Astrocyte of the spinal cord (primary cell): ENCODE results near the gene ALKBH8.
"Not testable (repeated sequence)": the region's sequence is repeated elsewhere in the genome, so short reads cannot be mapped to it uniquely, and the experiment has no call there.

Source experiments
- DNase-seq: peaks from one replicate; pipeline ENCODE4 v3.0.0; 2011; ENCODE audit warnings: low read depth, low spot score
- H3K4me3 ChIP-seq: 2 replicates; pipeline ENCODE4 v1.5.1; 2011; ENCODE audit warnings: low read depth, mild to moderate bottlenecking, low read length, moderate library complexity
- in situ Hi-C: cut with HindIII; loops from 2 replicates; pipeline ENCODE4 v1.10.0; 2017; ENCODE audit warnings: low sequenced_read_pairs
- TF ChIP-seq, protein P1 (sequence below): IDR thresholded peaks from 2 replicates; pipeline ENCODE4 v1.5.1; 2012; ENCODE audit warnings: low read depth, mild to moderate bottlenecking, low read length, inconsistent platforms

The ALKBH8 gene

GRCh38 chr11:107576497-107577345 is 11.2 kb upstream of the ALKBH8 start:
- TF ChIP-seq, protein P1, sequence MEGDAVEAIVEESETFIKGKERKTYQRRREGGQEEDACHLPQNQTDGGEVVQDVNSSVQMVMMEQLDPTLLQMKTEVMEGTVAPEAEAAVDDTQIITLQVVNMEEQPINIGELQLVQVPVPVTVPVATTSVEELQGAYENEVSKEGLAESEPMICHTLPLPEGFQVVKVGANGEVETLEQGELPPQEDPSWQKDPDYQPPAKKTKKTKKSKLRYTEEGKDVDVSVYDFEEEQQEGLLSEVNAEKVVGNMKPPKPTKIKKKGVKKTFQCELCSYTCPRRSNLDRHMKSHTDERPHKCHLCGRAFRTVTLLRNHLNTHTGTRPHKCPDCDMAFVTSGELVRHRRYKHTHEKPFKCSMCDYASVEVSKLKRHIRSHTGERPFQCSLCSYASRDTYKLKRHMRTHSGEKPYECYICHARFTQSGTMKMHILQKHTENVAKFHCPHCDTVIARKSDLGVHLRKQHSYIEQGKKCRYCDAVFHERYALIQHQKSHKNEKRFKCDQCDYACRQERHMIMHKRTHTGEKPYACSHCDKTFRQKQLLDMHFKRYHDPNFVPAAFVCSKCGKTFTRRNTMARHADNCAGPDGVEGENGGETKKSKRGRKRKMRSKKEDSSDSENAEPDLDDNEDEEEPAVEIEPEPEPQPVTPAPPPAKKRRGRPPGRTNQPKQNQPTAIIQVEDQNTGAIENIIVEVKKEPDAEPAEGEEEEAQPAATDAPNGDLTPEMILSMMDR, result peak; percentile 65
- in situ Hi-C loops, H3K4me3 ChIP-seq: not testable (repeated sequence)
- DNase-seq, result peak; percentile 48

GRCh38 chr11:107573438-107573837 is 7.9 kb upstream of the ALKBH8 start:
- DNase-seq, result no peak
- in situ Hi-C loops, result no loop called here
- TF ChIP-seq, protein P1, result no peak
- H3K4me3 ChIP-seq, result no peak overlapping the region

DNA sequence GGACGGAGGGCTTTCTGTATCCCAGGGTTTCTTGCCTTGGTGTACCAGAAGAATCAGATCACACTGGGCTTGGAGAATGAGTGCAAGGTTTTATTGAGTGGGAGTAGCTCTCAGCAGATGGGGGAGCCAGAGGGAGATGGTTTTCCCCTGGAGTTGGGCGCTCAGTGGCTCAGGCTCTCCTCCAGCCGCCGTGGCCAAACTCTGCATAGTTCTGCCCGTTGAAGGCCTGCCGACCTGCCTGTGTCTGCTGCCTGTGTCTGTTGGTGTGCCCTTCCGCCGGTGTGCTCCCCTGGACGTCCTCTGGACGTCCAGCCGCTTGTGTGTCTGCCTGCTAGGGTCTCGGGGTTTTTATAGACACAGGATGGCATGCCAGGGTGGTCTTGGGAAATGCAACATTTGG is 4.5 kb upstream of the ALKBH8 start:
- DNase-seq, result no peak
- H3K4me3 ChIP-seq, result no peak overlapping the region
- TF ChIP-seq, protein P1, result no peak
- in situ Hi-C loops, result no loop called here

DNA sequence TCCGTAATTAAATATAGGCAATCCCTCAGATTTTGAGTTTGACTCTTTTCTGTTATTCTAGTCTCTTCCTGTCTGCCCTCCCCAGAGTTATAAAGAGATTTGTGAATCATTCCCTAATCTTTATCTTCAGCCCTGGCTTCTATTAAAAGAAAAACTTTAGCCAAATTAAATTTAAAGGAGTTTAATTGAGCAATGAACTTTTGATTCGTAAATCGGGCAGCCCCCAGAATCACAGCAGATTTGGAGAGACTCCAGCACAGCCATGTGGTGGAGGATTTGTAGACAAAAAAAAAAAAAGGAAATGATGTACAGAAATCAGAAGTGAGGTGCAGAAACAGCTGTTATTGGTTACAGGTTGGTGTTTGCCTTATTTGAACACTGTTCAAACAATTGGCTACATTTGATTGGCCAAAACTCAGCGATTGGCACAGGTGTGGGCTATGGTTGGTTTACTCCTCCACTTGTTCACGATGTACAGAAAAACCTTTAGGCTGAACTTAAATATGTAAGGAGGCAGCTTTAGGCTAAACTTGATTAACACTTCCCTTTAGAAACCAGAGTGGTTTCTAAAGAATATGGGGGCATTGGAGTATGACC is 2.3 kb upstream of the ALKBH8 start:
- in situ Hi-C loops, result no loop called here
- H3K4me3 ChIP-seq, result no peak overlapping the region
- DNase-seq, result no peak
- TF ChIP-seq, protein P1, result no peak

- DNase-seq, result no peak
- TF ChIP-seq, protein P1, result no peak
- in situ Hi-C loops, result no loop called here
- no peak overlapping the region for H3K4me3 ChIP-seq
Measured at GRCh38 chr11:107566569-107566968, 1.0 kb upstream of the ALKBH8 start.

- in situ Hi-C loops, DNase-seq: not testable (repeated sequence)
- H3K4me3 ChIP-seq, result peak overlapping the region; percentile 99
Measured at GRCh38 chr11:107565955-107566501, 493 bp upstream of the ALKBH8 start.

- no peak for DNase-seq
- H3K4me3 ChIP-seq, result peak overlapping the region; percentile 99
- TF ChIP-seq, protein P1, result no peak
- in situ Hi-C loops, result no loop called here
Measured at GRCh38 chr11:107564877-107565218, 687 bp downstream of the ALKBH8 start.
